Testis (tissue), 2 donors: Measurements from ENCODE around the gene TOX4.

Experiments
- CTCF ChIP-seq, 3 experiments: fragments of 450-650 bp in 2 of 3; fragments of 200-600 bp in 1 of 3; sonication (generic) in 1 of 3; IDR thresholded peaks; one replicate each; pipeline ENCODE4 v1.5.1; 2016 to 2019; ENCODE audit warnings: antibody characterized with exemption in 3 of 3, mild to moderate bottlenecking in 2 of 3, moderate library complexity in 1 of 3
- POLR2A ChIP-seq: fragments of 450-650 bp; IDR thresholded peaks from one replicate; pipeline ENCODE4 v1.6.1; 2017; ENCODE audit warnings: antibody characterized with exemption, mild to moderate bottlenecking, moderate library complexity

- TF ChIP-seq CTCF (IDR thresholded peaks at IDR 0.05) (no peak), POLR2A (no peak)
Observed at GRCh38 chr14:21440859-21441258, 36.1 kb upstream of the TOX4 start.
